NOMO-1 treated with dmso at 0.1 percent for 144 hours (cell line): ENCODE results near the gene KLHL22.
"Not testable (repeated sequence)": the region's sequence is repeated elsewhere in the genome, so short reads cannot be mapped to it uniquely, and the experiment has no call there.

Source experiments
- DNase-seq: peaks from one replicate; lab custom pipeline; 2025; ENCODE audit not compliant: unreplicated experiment; lab: John Stamatoyannopoulos, UW

Gene KLHL22

DNA sequence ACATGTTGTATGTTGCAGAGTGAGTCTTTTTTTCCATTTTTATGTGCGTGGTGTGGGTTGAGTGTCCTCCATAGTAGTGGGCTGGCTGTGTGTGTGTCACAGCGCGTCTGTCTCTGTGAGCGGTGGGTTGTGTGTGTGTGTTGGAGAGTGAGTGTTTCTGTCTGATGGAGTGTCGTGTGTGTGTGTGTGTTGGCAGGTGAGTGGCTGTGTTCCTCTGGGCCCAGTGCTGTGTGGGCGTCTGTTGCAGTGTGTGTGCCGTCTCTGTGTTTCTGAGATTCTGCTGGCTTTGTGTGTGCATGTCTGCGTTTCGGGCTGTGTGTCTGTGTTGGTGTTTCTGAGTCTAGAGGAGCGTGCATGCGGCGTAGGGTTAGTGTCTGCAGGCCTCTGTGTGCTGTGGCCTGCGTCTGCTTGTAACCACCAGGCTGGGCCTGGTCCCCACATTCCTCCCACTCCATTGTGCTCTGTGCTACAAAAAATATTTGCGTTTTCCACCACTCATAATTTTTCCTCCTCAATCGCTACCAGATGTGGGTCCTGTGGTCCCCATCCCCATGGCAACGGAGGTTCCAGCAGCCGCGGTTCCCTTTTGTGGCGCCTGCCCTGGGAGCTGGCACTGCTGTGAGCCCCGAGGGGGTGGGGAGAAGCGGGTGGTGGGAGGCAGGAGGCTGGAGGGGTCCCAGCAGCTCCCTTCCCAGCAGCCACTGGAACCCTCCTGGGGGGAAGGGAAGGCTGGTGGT, 73.2 kb downstream of the KLHL22 start:
- DNase-seq = no peak

- no peak for DNase-seq
Observed at GRCh38 chr22:20421507-20421874, 74.1 kb downstream of the KLHL22 start.

- DNase-seq = no peak
Observed at GRCh38 chr22:20420157-20420842, 75.3 kb downstream of the KLHL22 start.

- no peak for DNase-seq
Observed at GRCh38 chr22:20419664-20419951, 76.0 kb downstream of the KLHL22 start.

DNA sequence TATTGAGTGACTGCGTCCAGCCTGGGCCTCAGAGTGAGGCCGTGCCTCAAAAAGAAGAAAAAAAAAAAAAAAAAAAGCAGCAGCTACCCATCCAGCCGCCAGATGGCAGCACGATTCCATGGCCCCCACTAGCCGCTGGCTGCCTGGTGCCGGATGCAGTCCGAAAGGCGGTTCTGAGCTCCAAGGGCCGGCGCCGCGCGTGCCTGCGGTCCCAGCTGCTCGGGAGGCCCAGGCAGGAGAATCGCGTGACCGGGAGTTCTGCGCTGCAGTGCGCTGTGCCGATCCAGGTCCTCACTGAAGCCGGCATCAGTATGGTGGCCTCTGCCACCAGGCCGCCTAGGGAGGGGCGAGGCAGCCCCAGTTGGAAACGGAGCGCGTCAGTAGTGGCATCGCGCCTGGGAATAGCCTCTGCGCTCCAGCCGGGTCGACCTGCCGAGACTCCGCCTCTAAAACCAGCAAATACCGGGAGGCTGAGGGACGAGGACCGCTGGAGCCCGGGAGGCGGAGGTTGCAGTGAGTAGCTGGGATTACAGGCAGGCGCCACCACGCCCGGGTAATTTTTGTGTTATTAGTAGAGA, 77.3 kb downstream of the KLHL22 start:
- peak; percentile 47 for DNase-seq

DNA sequence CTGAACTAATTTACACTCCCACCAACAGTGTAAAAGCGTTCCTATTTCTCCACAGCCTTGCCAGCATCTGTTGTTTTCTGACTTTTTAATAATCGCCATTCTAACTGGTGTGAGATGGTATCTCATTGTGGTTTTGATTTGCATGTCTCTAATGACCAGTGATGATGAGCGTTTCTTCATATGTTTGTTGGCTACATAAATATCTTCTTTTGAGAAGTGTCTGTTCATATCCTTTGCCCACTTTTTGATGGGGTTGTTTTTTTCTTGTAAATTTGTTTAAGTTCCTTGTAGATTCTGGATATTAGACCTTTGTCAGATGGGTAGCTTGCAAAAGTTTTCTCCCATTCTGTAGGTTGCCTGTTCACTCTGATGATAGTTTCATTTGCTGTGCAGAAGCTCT, 79.9 kb downstream of the KLHL22 start:
- DNase-seq = not testable (repeated sequence)

DNA sequence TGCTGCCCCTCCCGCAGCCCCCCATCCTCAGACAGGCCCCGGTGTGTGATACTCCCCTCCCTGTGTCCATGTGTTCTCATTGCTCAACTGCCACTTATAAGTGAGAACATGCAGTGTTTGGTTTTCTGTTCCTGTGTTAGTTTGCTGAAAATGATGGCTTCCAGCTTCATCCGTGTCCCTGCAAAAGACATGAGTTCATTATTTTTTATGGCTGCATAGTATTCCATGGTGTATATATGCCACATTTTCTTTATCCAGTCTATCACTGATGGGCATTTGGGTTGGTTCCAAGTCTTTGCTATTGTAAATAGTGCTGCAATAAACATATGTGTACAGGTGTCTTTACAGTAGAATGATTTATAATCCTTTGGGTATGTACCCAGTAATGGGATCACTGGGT, 80.4 kb downstream of the KLHL22 start:
- DNase-seq = not testable (repeated sequence)

DNA sequence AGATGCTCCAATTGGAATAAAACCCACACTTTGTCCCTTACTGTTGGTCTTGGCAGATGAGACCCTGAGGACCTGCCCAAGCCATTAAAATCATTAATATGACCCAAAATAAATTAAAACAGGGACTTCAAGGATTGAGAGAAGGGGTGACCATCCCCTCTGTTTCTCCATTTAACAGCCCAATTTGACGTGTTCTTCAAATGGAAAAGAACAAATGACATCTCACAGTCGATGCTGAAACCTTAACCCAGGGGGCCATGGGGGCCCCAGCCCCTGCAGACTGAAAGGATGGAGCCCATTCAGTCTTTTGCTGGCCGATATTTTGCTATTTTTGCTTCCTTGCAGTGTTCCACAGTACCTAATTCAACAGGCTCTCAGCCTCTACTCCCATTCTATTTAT, 81.1 kb downstream of the KLHL22 start:
- DNase-seq = no peak

DNA sequence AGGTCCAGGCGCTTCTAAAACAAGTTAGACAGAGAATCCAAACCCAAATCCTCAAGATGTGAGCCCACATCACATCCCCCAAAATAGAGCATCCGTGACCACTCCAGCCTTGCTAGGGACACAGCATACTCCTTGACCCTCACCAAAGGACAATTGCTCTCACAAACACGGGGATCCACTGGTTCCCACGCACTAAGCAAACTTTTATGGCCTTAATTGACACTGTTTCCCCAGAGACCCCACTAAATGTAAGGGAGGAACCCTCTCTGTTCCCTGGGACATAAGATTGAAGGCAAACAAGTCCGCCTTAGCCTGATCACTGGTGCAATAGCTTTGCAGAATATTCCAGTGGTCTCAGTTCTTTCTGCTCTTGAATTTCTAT, 81.5 kb downstream of the KLHL22 start:
- no peak for DNase-seq

DNA sequence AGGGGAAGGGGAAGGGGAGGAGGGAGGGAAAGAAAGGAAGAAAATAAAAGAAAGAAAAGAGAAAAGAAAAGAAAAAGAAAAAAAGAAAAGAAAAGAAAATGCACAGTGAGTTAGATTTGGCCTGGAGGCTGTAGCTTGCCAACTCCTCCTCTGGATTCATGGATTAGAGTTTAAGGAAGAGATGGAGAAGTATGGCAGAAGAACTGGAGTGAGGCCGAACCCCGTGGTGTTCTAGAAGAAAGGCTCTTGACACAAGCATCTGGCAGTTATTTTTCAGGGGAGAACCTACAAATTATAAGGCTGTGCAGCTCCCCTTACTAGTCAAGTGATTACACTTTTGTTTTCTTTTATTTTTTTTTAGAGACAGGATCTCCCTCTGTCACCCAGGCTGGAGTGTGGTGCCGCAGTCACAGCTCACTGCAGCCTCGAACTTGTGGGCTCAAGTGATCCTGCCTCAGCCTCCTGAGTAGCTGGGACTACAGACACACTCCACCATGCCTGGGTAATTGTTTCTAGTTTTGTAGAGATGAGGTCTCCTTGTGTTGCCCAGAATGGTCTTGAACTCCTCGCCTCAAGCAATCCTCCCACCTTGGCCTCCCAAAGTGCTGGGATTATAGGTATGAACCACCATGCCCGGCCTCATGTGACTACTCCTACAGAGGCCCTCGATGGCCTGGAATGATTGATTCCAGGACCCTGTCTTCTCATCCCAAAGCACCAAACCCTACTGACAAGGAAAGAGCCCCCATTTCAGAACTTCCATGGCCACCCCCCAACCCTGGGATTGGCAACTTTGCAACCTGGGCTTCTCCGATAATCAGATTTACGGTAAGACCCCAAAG, 82.2 kb downstream of the KLHL22 start:
- DNase-seq = no peak

- no peak for DNase-seq
Observed at GRCh38 chr22:20412474-20413216, 83.0 kb downstream of the KLHL22 start.

DNA sequence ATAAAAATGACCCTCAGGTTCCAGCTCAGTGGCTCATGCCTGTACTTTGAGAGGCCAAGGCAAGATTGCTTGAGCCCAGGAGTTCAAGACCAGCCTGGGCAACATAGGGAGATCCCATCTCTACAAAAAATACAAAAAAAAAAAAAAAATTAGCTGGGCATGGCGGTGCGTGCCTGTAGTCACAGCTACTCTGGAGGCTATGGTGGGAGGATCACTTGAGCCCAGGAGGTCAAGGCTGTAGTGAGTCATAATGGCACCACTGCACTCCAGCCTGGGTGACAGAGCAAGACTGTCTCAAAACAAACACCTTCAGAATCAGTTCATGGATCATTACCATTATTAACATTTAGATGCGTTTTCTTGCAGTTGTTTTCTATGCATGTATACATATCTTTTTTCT, 86.2 kb downstream of the KLHL22 start:
- DNase-seq = not testable (repeated sequence)

GRCh38 chr22:20408891-20409290, 86.7 kb downstream of the KLHL22 start:
- no peak for DNase-seq

- no peak for DNase-seq
Observed at GRCh38 chr22:20407829-20408228, 87.8 kb downstream of the KLHL22 start.

- DNase-seq = no peak
Observed at GRCh38 chr22:20406686-20407408, 88.7 kb downstream of the KLHL22 start.

GRCh38 chr22:20405931-20406685, 89.5 kb downstream of the KLHL22 start:
- DNase-seq = no peak

GRCh38 chr22:20405291-20405930, 90.2 kb downstream of the KLHL22 start:
- DNase-seq = no peak

GRCh38 chr22:20404881-20405280, 90.7 kb downstream of the KLHL22 start:
- no peak for DNase-seq

GRCh38 chr22:20403779-20404140, 91.8 kb downstream of the KLHL22 start:
- DNase-seq = no peak
